CD14-positive monocyte (primary cell): ENCODE measurements around the gene SMYD3. TPM values are rescaled to one million over a fixed set of nuclear protein-coding genes. Genes with fewer than 3 reads are reported as not detected.

Experiments
- DNase-seq, 3 donors: peaks; one replicate each; pipeline ENCODE4 v3.0.0-alpha.2; 2011 to 2022
- H2AFZ ChIP-seq: 2 replicates; pipeline ENCODE4 v1.6.0; 2012; ENCODE audit warnings: mild to moderate bottlenecking, low read depth, low read length, inconsistent platforms; ENCODE audit not compliant: insufficient read depth, poor library complexity, severe bottlenecking
- H3K27ac ChIP-seq, 2 donors: 1 replicate in 1 of 2; 2 replicates in 1 of 2; pipeline ENCODE4 v1.5.1; 2012 to 2013; ENCODE audit warnings: low read length in 2 of 2, control low read depth in 1 of 2, inconsistent platforms in 1 of 2, low read depth in 1 of 2, mild to moderate bottlenecking in 1 of 2
- H3K27me3 ChIP-seq, 2 donors: one replicate each; pipeline versions ENCODE4 v1.6.0 to v1.6.1; 2011 to 2013; ENCODE audit warnings: low read length in 2 of 2; ENCODE audit not compliant: control insufficient read depth in 2 of 2, insufficient read depth in 2 of 2
- H3K36me3 ChIP-seq, 2 donors: replicated peaks in 1 of 2; 1 replicate in 1 of 2; 2 replicates in 1 of 2; pipeline versions ENCODE4 v1.5.1 to v1.6.1; 2012 to 2013; ENCODE audit warnings: low read length in 2 of 2, control low read depth in 1 of 2, inconsistent platforms in 1 of 2, mild to moderate bottlenecking in 1 of 2; ENCODE audit not compliant: insufficient read depth in 2 of 2, control insufficient read depth in 1 of 2
- H3K4me1 ChIP-seq, 2 donors: 1 replicate in 1 of 2; 2 replicates in 1 of 2; pipeline versions ENCODE4 v1.5.1 to v1.6.1; 2012 to 2013; ENCODE audit warnings: low read length in 2 of 2, control low read depth in 1 of 2, inconsistent platforms in 1 of 2, mild to moderate bottlenecking in 1 of 2, moderate library complexity in 1 of 2; ENCODE audit not compliant: insufficient read depth in 2 of 2, control insufficient read depth in 1 of 2
- H3K4me2 ChIP-seq: replicated peaks from 2 replicates; pipeline ENCODE3; 2012; ENCODE audit warnings: low read length, moderate library complexity, mild to moderate bottlenecking; ENCODE audit not compliant: poor library complexity, severe bottlenecking; ENCODE audit errors: extremely low read depth
- H3K4me3 ChIP-seq, 3 experiments: fragments of 200-600 bp in 1 of 3; sonication (generic) in 1 of 3; replicated peaks in 1 of 3; 1 replicate in 2 of 3; 2 replicates in 1 of 3; pipeline ENCODE4 v1.5.1; 2011 to 2013; ENCODE audit warnings: low read length in 3 of 3, mild to moderate bottlenecking in 3 of 3, control low read depth in 2 of 3, low read depth in 2 of 3, inconsistent platforms in 1 of 3, moderate library complexity in 1 of 3
- H3K79me2 ChIP-seq: 2 replicates; pipeline ENCODE4 v1.6.0; 2012; ENCODE audit warnings: mild to moderate bottlenecking, control low read depth, inconsistent platforms, low read length, moderate library complexity; ENCODE audit not compliant: insufficient read depth
- H3K9ac ChIP-seq: 2 replicates; pipeline ENCODE4 v1.6.0; 2017; ENCODE audit warnings: low read length, mild to moderate bottlenecking; ENCODE audit not compliant: insufficient read depth, poor library complexity, severe bottlenecking
- H3K9me3 ChIP-seq, 2 donors: replicated peaks in 1 of 2; 1 replicate in 1 of 2; 2 replicates in 1 of 2; pipeline versions ENCODE4 v1.5.1 to v1.6.1; 2012 to 2013; ENCODE audit warnings: low read length in 2 of 2, control low read depth in 1 of 2; ENCODE audit not compliant: control insufficient read depth in 1 of 2, insufficient read depth in 1 of 2
- H4K20me1 ChIP-seq: 2 replicates; pipeline ENCODE4 v1.6.0; 2012; ENCODE audit warnings: mild to moderate bottlenecking, low read length, control low read depth, moderate library complexity; ENCODE audit not compliant: insufficient read depth
- H3K27ac Mint-ChIP-seq, 7 donors: one replicate each; pipeline ENCODE4 v1.8.0; 2020; ENCODE audit warnings: mild to moderate bottlenecking in 7 of 7, mixed read lengths in 7 of 7, moderate library complexity in 6 of 7, inconsistent platforms in 2 of 7
- H3K27me3 Mint-ChIP-seq, 3 donors: one replicate each; pipeline ENCODE4 v1.8.0; 2021 to 2022; ENCODE audit warnings: low read depth in 3 of 3, mild to moderate bottlenecking in 3 of 3, mixed read lengths in 3 of 3, moderate library complexity in 3 of 3, inconsistent platforms in 1 of 3
- H3K36me3 Mint-ChIP-seq, 2 donors: one replicate each; pipeline ENCODE4 v1.8.0; 2020; ENCODE audit warnings: mixed read lengths in 2 of 2, inconsistent platforms in 1 of 2, mild to moderate bottlenecking in 1 of 2
- H3K4me1 Mint-ChIP-seq: one replicate; pipeline ENCODE4 v1.8.0; 2020; ENCODE audit warnings: mild to moderate bottlenecking, mixed read lengths
- H3K4me3 Mint-ChIP-seq, 2 donors: one replicate each; pipeline ENCODE4 v1.8.0; 2020; ENCODE audit warnings: mild to moderate bottlenecking in 2 of 2, mixed read lengths in 2 of 2, moderate library complexity in 1 of 2
- H3K9me3 Mint-ChIP-seq, 7 donors: one replicate each; pipeline ENCODE4 v1.8.0; 2020 to 2022; ENCODE audit warnings: mixed read lengths in 7 of 7, mild to moderate bottlenecking in 6 of 7, moderate library complexity in 6 of 7, inconsistent platforms in 2 of 7
- WGBS: methylation state at CpG from one replicate; pipeline ENCODE4 v1.1.5; 2013; ENCODE audit warnings: missing lambda C conversion rate; ENCODE audit not compliant: insufficient coverage; 5-methylcytosine and 5-hydroxymethylcytosine counted together
- intact Hi-C, 2 donors: fragments of 100-400 bp; cut with micrococcal nuclease; formaldehyde crosslinking; loops; one replicate each; pipeline versions ENCODE4 v1.15.0 to v1.15.1; 2023
- polyA plus RNA-seq, 3 donors: library from polyadenylated mRNA; depleted of rRNA in 1 of 3; unstranded in 2 of 3; stranded (reverse) in 1 of 3; fragments of 300-500 nt in 2 of 3; fragments of >200 nt in 1 of 3; fragmentation: Illumina TruSeq in 2 of 3; gene quantifications; 1 replicate in 2 of 3; 2 replicates in 1 of 3; pipeline ENCODE4 v1.2.3, GENCODE V29; 2012 to 2021
- TF ChIP-seq, protein P1 (sequence below): fragments of 200-600 bp; IDR thresholded peaks from one replicate; pipeline ENCODE4 v1.8.0; 2022; ENCODE audit warnings: antibody characterized with exemption, mild to moderate bottlenecking

The SMYD3 gene
- polyA plus RNA-seq, 3 donors: 2.7 to 8.4 (median 4.0) TPM

- peaks cover 0 to 1% (median 0%) of the 10 kb centered on the region in 7 donors for H3K9me3 Mint-ChIP-seq
- H3K27me3 Mint-ChIP-seq: no peaks in the 10 kb centered on the region
- Histone ChIP-seq H3K4me3 (no peak overlapping the region), H3K4me2 (no peak overlapping the region), H4K20me1 (no peaks in the 10 kb centered on the region), H2AFZ (no peak overlapping the region), H3K36me3 (no peaks in the 10 kb centered on the region), H3K9ac (no peak overlapping the region), H3K27me3 (no peaks in the 10 kb centered on the region), H3K9me3 (no peaks in the 10 kb centered on the region), H3K79me2 (no peaks in the 10 kb centered on the region), H3K27ac (no peak overlapping the region), H3K4me1 (no peaks in the 10 kb centered on the region)
- H3K27ac Mint-ChIP-seq: no peak overlapping the region
- no peak for DNase-seq
- 67% methylated on average over 1 of the region's 3 CpGs for WGBS
- H3K36me3 Mint-ChIP-seq: peaks cover 0 to 7% of the 10 kb centered on the region in 2 donors
- no peaks in the 10 kb centered on the region for H3K4me1 Mint-ChIP-seq
- TF ChIP-seq, protein P1, sequence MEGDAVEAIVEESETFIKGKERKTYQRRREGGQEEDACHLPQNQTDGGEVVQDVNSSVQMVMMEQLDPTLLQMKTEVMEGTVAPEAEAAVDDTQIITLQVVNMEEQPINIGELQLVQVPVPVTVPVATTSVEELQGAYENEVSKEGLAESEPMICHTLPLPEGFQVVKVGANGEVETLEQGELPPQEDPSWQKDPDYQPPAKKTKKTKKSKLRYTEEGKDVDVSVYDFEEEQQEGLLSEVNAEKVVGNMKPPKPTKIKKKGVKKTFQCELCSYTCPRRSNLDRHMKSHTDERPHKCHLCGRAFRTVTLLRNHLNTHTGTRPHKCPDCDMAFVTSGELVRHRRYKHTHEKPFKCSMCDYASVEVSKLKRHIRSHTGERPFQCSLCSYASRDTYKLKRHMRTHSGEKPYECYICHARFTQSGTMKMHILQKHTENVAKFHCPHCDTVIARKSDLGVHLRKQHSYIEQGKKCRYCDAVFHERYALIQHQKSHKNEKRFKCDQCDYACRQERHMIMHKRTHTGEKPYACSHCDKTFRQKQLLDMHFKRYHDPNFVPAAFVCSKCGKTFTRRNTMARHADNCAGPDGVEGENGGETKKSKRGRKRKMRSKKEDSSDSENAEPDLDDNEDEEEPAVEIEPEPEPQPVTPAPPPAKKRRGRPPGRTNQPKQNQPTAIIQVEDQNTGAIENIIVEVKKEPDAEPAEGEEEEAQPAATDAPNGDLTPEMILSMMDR: no peak
- H3K4me3 Mint-ChIP-seq: no peak overlapping the region
- intact Hi-C loops: no loop called here
Observed at GRCh38 chr1:245926888-245927287, 580.2 kb downstream of the SMYD3 start.

DNA sequence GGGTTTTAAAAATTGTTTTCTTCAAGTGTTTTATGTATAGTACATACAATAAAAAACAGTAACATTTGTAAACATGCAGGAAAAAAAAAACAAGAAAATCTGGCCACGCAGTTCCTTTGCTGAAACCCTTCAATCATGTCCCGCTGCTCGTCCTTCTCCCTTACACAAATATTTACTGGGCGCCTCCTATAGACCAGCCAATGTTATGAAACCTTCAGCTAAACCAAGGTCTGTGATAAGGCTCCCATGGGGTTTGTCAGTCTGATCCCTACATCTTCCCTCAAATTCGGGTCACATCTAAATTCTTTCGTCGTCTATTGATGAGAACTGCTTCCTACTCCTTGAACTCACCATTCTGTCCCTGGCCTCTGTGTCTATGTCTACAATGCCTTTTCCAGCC, 583.9 kb downstream of the SMYD3 start:
- no peaks in the 10 kb centered on the region for H3K27me3 ChIP-seq
- DNase-seq: no peak
- no peaks in the 10 kb centered on the region for H4K20me1 ChIP-seq
- no peak overlapping the region for H3K27ac ChIP-seq
- H3K4me1 ChIP-seq: no peaks in the 10 kb centered on the region
- peaks cover 0 to 2% (median 0%) of the 10 kb centered on the region in 7 donors for H3K9me3 Mint-ChIP-seq
- H3K79me2 ChIP-seq: no peaks in the 10 kb centered on the region
- H3K36me3 ChIP-seq: no peaks in the 10 kb centered on the region
- H3K36me3 Mint-ChIP-seq: peaks cover 0 to 2% of the 10 kb centered on the region in 2 donors
- H3K27me3 Mint-ChIP-seq: no peaks in the 10 kb centered on the region
- no peaks in the 10 kb centered on the region for H3K4me1 Mint-ChIP-seq
- WGBS: 95% methylated on average over 7 of the region's 7 CpGs
- no peak overlapping the region for H3K27ac Mint-ChIP-seq
- no peak overlapping the region for H3K9ac ChIP-seq
- TF ChIP-seq, protein P1: no peak
- no peaks in the 10 kb centered on the region for H3K9me3 ChIP-seq
- H3K4me3 ChIP-seq: no peak overlapping the region
- no peak overlapping the region for H3K4me3 Mint-ChIP-seq
- intact Hi-C loops: no loop called here
- no peak overlapping the region for H3K4me2 ChIP-seq
- H2AFZ ChIP-seq: no peak overlapping the region
